GM12875 (cell line): ENCODE measurements around the gene HERC5.

Source experiments
- H3K4me3 ChIP-seq: one replicate; pipeline ENCODE4 v1.5.1; 2011; ENCODE audit warnings: low read depth, low read length, control low read depth
- TF ChIP-seq, protein P1 (sequence below): IDR thresholded peaks from 2 replicates; pipeline ENCODE4 v1.5.1; 2011; ENCODE audit warnings: low read depth, mild to moderate bottlenecking, control low read depth, inconsistent platforms, low read length, moderate library complexity, borderline replicate concordance; ENCODE audit not compliant: insufficient read depth

HERC5 gene

GRCh38 chr4:88456670-88457306 lies at the start of gene HERC5:
Gene HERC5, plus strand, starts transcription at chr4:88457119. Its CDS starts 151 bp downstream, at chr4:88457270.
- TF ChIP-seq, protein P1, sequence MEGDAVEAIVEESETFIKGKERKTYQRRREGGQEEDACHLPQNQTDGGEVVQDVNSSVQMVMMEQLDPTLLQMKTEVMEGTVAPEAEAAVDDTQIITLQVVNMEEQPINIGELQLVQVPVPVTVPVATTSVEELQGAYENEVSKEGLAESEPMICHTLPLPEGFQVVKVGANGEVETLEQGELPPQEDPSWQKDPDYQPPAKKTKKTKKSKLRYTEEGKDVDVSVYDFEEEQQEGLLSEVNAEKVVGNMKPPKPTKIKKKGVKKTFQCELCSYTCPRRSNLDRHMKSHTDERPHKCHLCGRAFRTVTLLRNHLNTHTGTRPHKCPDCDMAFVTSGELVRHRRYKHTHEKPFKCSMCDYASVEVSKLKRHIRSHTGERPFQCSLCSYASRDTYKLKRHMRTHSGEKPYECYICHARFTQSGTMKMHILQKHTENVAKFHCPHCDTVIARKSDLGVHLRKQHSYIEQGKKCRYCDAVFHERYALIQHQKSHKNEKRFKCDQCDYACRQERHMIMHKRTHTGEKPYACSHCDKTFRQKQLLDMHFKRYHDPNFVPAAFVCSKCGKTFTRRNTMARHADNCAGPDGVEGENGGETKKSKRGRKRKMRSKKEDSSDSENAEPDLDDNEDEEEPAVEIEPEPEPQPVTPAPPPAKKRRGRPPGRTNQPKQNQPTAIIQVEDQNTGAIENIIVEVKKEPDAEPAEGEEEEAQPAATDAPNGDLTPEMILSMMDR: 0 out of 2 replicates have a peak, but pooled peaks have one; percentile 4
- peak within 1 kb of the TSS; percentile 94 for H3K4me3 ChIP-seq

- H3K4me3 ChIP-seq: no peak overlapping the region
- TF ChIP-seq, protein P1: no peak
These were observed 47.7 kb upstream of the HERC5 start for GRCh38 chr4:88409206-88409605.

- TF ChIP-seq, protein P1: no peak
- H3K4me3 ChIP-seq: no peak overlapping the region
These were observed 47.1 kb upstream of the HERC5 start for GRCh38 chr4:88409789-88410188.

DNA sequence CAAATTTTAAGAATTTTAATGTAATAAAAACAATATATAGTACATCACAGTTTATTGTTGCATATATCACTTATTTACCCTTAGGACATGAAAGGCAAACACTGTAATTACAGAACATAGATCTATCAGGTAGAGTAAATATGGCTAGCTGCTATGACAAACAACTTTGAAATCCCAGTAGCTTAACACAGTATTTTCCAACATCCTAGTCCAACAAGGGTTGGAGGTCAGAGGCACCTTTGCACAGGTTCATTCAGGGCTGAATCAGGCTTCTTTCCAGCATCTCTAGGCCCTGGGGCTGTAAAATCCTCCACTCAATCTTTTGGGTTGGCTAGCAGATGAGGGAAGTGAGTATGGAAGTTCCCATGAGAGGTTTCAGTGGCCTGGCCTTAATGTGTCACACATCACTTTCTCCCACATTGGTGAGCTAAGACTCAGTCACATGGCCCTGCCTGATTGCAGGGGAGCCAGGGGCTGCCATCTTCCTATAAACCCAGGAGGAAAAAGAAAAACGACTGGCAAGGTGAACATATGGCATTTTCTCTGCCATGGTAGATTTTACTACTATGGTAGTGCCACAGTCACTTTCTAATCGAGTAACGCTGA lies 45.3 kb upstream of the HERC5 start:
- no peak overlapping the region for H3K4me3 ChIP-seq
- TF ChIP-seq, protein P1: no peak

- H3K4me3 ChIP-seq: no peak overlapping the region
- TF ChIP-seq, protein P1: no peak
These were observed 43.1 kb upstream of the HERC5 start for GRCh38 chr4:88413801-88414200.

GRCh38 chr4:88414755-88415154 lies 42.2 kb upstream of the HERC5 start:
- no peak overlapping the region for H3K4me3 ChIP-seq
- TF ChIP-seq, protein P1: no peak

GRCh38 chr4:88415982-88416381 lies 40.9 kb upstream of the HERC5 start:
- TF ChIP-seq, protein P1: no peak
- H3K4me3 ChIP-seq: no peak overlapping the region
